ENCODE results near the gene MEF2C. TPM values are rescaled to one million over a fixed set of nuclear protein-coding genes. Genes with fewer than 3 reads are reported as not detected.
"Not testable (repeated sequence)": the region's sequence is repeated elsewhere in the genome, so short reads cannot be mapped to it uniquely, and the experiment has no call there.

MEF2C gene
- total RNA-seq, 1 donor from 2014 or later: 42.0 TPM

GRCh38 chr5:88925692-88926490 is 42.9 kb upstream of the MEF2C start:
- no peaks in the 10 kb centered on the region for H3K9me3 ChIP-seq
- no peaks in the 10 kb centered on the region for H3K36me3 ChIP-seq
- no peak overlapping the region for H3K27ac ChIP-seq
- H3K27me3 ChIP-seq (ENCODE audit: low read depth): no peaks in the 10 kb centered on the region
- no peak overlapping the region for H3K4me3 ChIP-seq
- no peak for TF ChIP-seq CTCF (IDR thresholded peaks at IDR 0.05)
- intact Hi-C loops (cut with DNase I): no loop called here
- no peak for DNase-seq
- no peaks in the 10 kb centered on the region for H3K4me1 ChIP-seq
- ATAC-seq: no peak

- intact Hi-C loops (cut with DNase I): no loop called here
- Histone ChIP-seq H3K4me1 (no peaks in the 10 kb centered on the region), H3K4me3 (no peak overlapping the region), H3K27ac (no peak overlapping the region), H3K36me3 (no peaks in the 10 kb centered on the region), H3K27me3 (ENCODE audit: low read depth) (no peaks in the 10 kb centered on the region), H3K9me3 (no peaks in the 10 kb centered on the region)
- DNase-seq (no peak), ATAC-seq (no peak)
- TF ChIP-seq CTCF (IDR thresholded peaks at IDR 0.05): no peak
Observed at GRCh38 chr5:88924330-88924657, 41.3 kb upstream of the MEF2C start.

- Histone ChIP-seq H3K36me3 (no peaks in the 10 kb centered on the region), H3K9me3 (no peaks in the 10 kb centered on the region), H3K27ac (no peak overlapping the region), H3K4me3 (no peak overlapping the region), H3K4me1 (no peaks in the 10 kb centered on the region), H3K27me3 (ENCODE audit: low read depth) (no peaks in the 10 kb centered on the region)
- intact Hi-C loops (cut with DNase I): no loop called here
- ATAC-seq (no peak), DNase-seq (no peak)
- TF ChIP-seq CTCF (IDR thresholded peaks at IDR 0.05): no peak
Observed at GRCh38 chr5:88923623-88924329, 40.8 kb upstream of the MEF2C start.

- H3K4me3 ChIP-seq; intact Hi-C loops (cut with DNase I); H3K4me1 ChIP-seq; DNase-seq; H3K27me3 ChIP-seq (ENCODE audit: low read depth); ATAC-seq; H3K27ac ChIP-seq; H3K36me3 ChIP-seq; H3K9me3 ChIP-seq: not testable (repeated sequence)
Observed at GRCh38 chr5:88912743-88913142, 29.8 kb upstream of the MEF2C start.

GRCh38 chr5:88911059-88911572 is 28.1 kb upstream of the MEF2C start:
- DNase-seq; H3K4me1 ChIP-seq; H3K4me3 ChIP-seq; H3K36me3 ChIP-seq; ATAC-seq; intact Hi-C loops (cut with DNase I); H3K27ac ChIP-seq; H3K9me3 ChIP-seq; H3K27me3 ChIP-seq (ENCODE audit: low read depth): not testable (repeated sequence)

- H3K27ac ChIP-seq; H3K36me3 ChIP-seq; DNase-seq; H3K4me1 ChIP-seq; H3K9me3 ChIP-seq; intact Hi-C loops (cut with DNase I); ATAC-seq; H3K4me3 ChIP-seq; H3K27me3 ChIP-seq (ENCODE audit: low read depth): not testable (repeated sequence)
Observed at GRCh38 chr5:88904478-88904877, 21.5 kb upstream of the MEF2C start.

GRCh38 chr5:88903966-88904365 is 21.0 kb upstream of the MEF2C start:
- H3K36me3 ChIP-seq; H3K27ac ChIP-seq; H3K4me3 ChIP-seq; H3K4me1 ChIP-seq; DNase-seq; intact Hi-C loops (cut with DNase I); H3K27me3 ChIP-seq (ENCODE audit: low read depth); ATAC-seq; H3K9me3 ChIP-seq: not testable (repeated sequence)

GRCh38 chr5:88901077-88901476 is 18.1 kb upstream of the MEF2C start:
- ATAC-seq; intact Hi-C loops (cut with DNase I); H3K4me3 ChIP-seq; H3K36me3 ChIP-seq; H3K27me3 ChIP-seq (ENCODE audit: low read depth); H3K27ac ChIP-seq; DNase-seq; H3K9me3 ChIP-seq; H3K4me1 ChIP-seq: not testable (repeated sequence)

Data from lower lobe of right lung (tissue), 2 donors.